ENCODE data around the gene MUC12. TPM values are rescaled to one million over a fixed set of nuclear protein-coding genes. Genes with fewer than 3 reads are reported as not detected.

MUC12 gene
- total RNA-seq, 2 donors from 2014 or later: not detected

DNA sequence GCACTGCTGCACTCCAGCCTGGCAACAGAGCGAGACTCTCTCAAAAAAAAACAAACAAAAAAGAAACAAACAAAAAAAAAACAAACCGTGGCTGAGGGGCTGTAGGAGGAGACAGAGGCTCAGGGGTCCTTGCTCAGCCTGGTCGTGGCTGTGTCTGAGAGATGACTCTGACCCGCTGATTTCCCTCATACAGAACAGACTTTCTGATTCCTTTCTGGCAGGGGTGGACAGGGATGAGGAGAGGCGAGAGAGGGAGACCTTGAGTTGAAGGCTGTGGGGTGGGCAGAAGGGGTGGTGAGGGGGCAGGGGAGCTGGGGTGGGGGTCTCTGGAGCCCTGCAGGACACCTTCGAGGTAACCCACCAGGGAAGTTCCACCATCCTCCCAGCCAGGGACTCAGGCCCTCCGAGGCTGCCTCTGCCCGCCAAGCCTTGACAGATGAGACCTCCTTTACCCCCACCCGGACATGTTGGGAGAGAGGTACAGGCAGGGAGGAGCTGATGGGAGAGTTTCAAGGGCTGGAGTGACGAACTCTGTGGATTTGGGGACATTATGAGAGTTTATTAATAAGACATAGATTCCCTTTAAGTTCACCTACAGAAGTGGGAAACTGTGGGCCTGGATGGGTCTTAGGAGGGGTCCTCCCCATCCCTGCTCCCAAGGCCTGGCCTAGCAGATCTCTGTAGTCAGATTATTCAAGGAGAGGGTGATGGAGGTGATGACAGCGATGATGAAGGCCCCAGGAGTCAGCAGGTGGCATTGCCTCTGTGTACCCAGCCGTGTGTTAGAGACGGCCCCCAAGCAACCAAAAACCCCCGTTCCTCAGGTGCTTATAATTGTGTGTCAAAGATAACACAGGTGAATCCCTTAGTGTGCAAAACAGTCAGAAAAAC lies 2.0 kb downstream of the MUC12 start:
- no peak for TF ChIP-seq CTCF (IDR thresholded peaks at IDR 0.05)
- no peak overlapping the region for H3K4me3 ChIP-seq
- no peaks in the 10 kb centered on the region for H3K36me3 ChIP-seq
- H3K9me3 ChIP-seq: peaks cover 2% of the 10 kb centered on the region
- peaks cover 3% of the 10 kb centered on the region in 2 donors for H3K4me1 ChIP-seq (ENCODE audit: control insufficient read depth in 1 of 2, low read depth in 2 of 2)
- peaks cover 15% of the 10 kb centered on the region for H3K27me3 ChIP-seq (replicated peaks; ENCODE audit: insufficient read depth)
- no peak overlapping the region for H3K27ac ChIP-seq
- DNase-seq (ENCODE audit: low spot score): no peak
- ATAC-seq (ENCODE audit: insufficient number of reproducible peaks, low FRiP score, low read depth): no peak

- no peak overlapping the region for H3K4me3 ChIP-seq
- ATAC-seq (ENCODE audit: insufficient number of reproducible peaks, low FRiP score, low read depth) (no peak), DNase-seq (ENCODE audit: low spot score) (no peak)
- TF ChIP-seq CTCF (IDR thresholded peaks at IDR 0.05): no peak
- no peaks in the 10 kb centered on the region for H3K36me3 ChIP-seq
- H3K27me3 ChIP-seq (replicated peaks; ENCODE audit: insufficient read depth): peaks cover 9% of the 10 kb centered on the region
- H3K4me1 ChIP-seq (ENCODE audit: control insufficient read depth in 1 of 2, low read depth in 2 of 2): no peaks in the 10 kb centered on the region
- H3K27ac ChIP-seq: no peak overlapping the region
- peaks cover 2% of the 10 kb centered on the region for H3K9me3 ChIP-seq
Measured at GRCh38 chr7:100972002-100972347, 2.6 kb downstream of the MUC12 start.

DNA sequence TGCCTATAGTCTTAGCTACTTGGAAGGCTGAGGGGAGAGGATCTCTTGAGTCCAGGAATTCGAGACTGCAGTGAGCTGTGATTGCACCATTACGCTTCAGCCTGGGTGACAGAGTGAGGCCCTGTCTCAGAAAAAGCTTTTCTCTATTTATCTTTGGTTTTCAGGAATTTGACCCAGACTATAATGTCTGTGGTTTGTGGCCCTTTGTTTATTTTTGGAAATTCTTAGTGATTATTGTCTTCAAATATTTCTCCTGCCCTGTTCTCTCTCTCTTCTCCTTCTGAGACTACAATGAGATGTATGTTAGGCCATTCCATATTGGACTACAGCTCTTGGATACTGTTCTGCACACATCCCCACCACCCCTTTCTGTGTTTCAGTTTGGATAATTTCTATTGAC lies 4.7 kb downstream of the MUC12 start:
- no peaks in the 10 kb centered on the region for H3K36me3 ChIP-seq
- DNase-seq (ENCODE audit: low spot score) (no peak), ATAC-seq (ENCODE audit: insufficient number of reproducible peaks, low FRiP score, low read depth) (no peak)
- no peaks in the 10 kb centered on the region for H3K4me1 ChIP-seq (ENCODE audit: control insufficient read depth in 1 of 2, low read depth in 2 of 2)
- no peak overlapping the region for H3K4me3 ChIP-seq
- H3K9me3 ChIP-seq: peaks cover 2% of the 10 kb centered on the region
- H3K27ac ChIP-seq: no peak overlapping the region
- H3K27me3 ChIP-seq (replicated peaks; ENCODE audit: insufficient read depth): no peaks in the 10 kb centered on the region
- no peak for TF ChIP-seq CTCF (IDR thresholded peaks at IDR 0.05)

GRCh38 chr7:100975371-100975821 lies 6.0 kb downstream of the MUC12 start:
- Histone ChIP-seq H3K27me3 (replicated peaks; ENCODE audit: insufficient read depth) (no peaks in the 10 kb centered on the region), H3K4me1 (ENCODE audit: control insufficient read depth in 1 of 2, low read depth in 2 of 2) (no peaks in the 10 kb centered on the region), H3K36me3 (no peaks in the 10 kb centered on the region), H3K9me3 (peaks cover 2% of the 10 kb centered on the region), H3K27ac (no peak overlapping the region), H3K4me3 (no peak overlapping the region)
- DNase-seq (ENCODE audit: low spot score) (no peak), ATAC-seq (ENCODE audit: insufficient number of reproducible peaks, low FRiP score, low read depth) (no peak)
- no peak for TF ChIP-seq CTCF (IDR thresholded peaks at IDR 0.05)

- Histone ChIP-seq H3K27me3 (replicated peaks; ENCODE audit: insufficient read depth) (no peaks in the 10 kb centered on the region), H3K36me3 (no peaks in the 10 kb centered on the region), H3K9me3 (peaks cover 2% of the 10 kb centered on the region), H3K4me1 (ENCODE audit: control insufficient read depth in 1 of 2, low read depth in 2 of 2) (no peaks in the 10 kb centered on the region), H3K27ac (no peak overlapping the region), H3K4me3 (no peak overlapping the region)
- no peak for ATAC-seq (ENCODE audit: insufficient number of reproducible peaks, low FRiP score, low read depth)
- TF ChIP-seq CTCF (IDR thresholded peaks at IDR 0.05): no peak
- no peak for DNase-seq (ENCODE audit: low spot score)
Measured at GRCh38 chr7:100978300-100978699, 8.9 kb downstream of the MUC12 start.
